ENCODE measurements around the gene EBF4. TPM values are rescaled to one million over a fixed set of nuclear protein-coding genes. Genes with fewer than 3 reads are reported as not detected.
A peak's percentile ranks its signal among the peaks of the same experiment; 100 is the strongest.

EBF4 gene
- polyA plus RNA-seq, 3 donors, result 0.12 TPM; not detected in 2

GRCh38 chr20:2749343-2749950, 56.9 kb downstream of the EBF4 start:
- no peak for DNase-seq

More at GRCh38 chr20:2749343-2749950, 56.9 kb downstream of the EBF4 start:
- H3K27ac ChIP-seq (ENCODE audit: low read depth in 1 of 2, low read length in 2 of 2), result no peak overlapping the region
- peaks cover 0 to 3% of the 10 kb centered on the region in 2 donors for H3K9me3 ChIP-seq (replicated peaks in 1 of 2; ENCODE audit: control insufficient read depth in 1 of 2, insufficient read depth in 1 of 2, low read length in 2 of 2)
- intact Hi-C loops (cut with micrococcal nuclease), result loop anchor here in 1 of 2 donors (10.0 kb wide), 1 partner anchor 255 kb away; no protein-coding TSS in a partner anchor
- Mint-ChIP-seq H3K27ac (no peak overlapping the region), H3K27me3 (ENCODE audit: low read depth in 3 of 3) (peaks cover 43 to 76% (median 45%) of the 10 kb centered on the region in 3 donors), H3K36me3 (peaks cover 3 to 14% of the 10 kb centered on the region in 2 donors), H3K4me1 (peaks cover 25% of the 10 kb centered on the region), H3K4me3 (peak overlapping the region in 1 of 2 donors; percentile 93), H3K9me3 (peaks cover 0 to 14% (median 10%) of the 10 kb centered on the region in 7 donors)
- no peak overlapping the region for H2AFZ ChIP-seq (ENCODE audit: insufficient read depth, low read depth, low read length, poor library complexity, severe bottlenecking)
- H3K9ac ChIP-seq (ENCODE audit: insufficient read depth, low read length, poor library complexity, severe bottlenecking), result no peak overlapping the region
- H3K36me3 ChIP-seq (replicated peaks in 1 of 2; ENCODE audit: control insufficient read depth in 1 of 2, insufficient read depth in 2 of 2, low read length in 2 of 2), result no peaks in the 10 kb centered on the region
- no peaks in the 10 kb centered on the region for H3K79me2 ChIP-seq (ENCODE audit: insufficient read depth, low read length)
- H4K20me1 ChIP-seq (ENCODE audit: insufficient read depth, low read length), result no peaks in the 10 kb centered on the region
- no peak overlapping the region for H3K4me2 ChIP-seq (replicated peaks; ENCODE audit: extremely low read depth, low read length, poor library complexity, severe bottlenecking)
- no peak for TF ChIP-seq CTCF (IDR thresholded peaks at IDR 0.05)
- H3K4me3 ChIP-seq (replicated peaks in 1 of 3; ENCODE audit: low read depth in 2 of 3, low read length in 3 of 3), result no peak overlapping the region
- H3K4me1 ChIP-seq (ENCODE audit: control insufficient read depth in 1 of 2, insufficient read depth in 2 of 2, low read length in 2 of 2), result peaks cover 27 to 33% of the 10 kb centered on the region in 2 donors
- peaks cover 18 to 39% of the 10 kb centered on the region in 2 donors for H3K27me3 ChIP-seq (ENCODE audit: control insufficient read depth in 2 of 2, insufficient read depth in 2 of 2, low read length in 2 of 2)
- 65% methylated on average over 40 of the region's 49 CpGs for WGBS (ENCODE audit: insufficient coverage)
